Fibroblast of lung (primary cell): ENCODE data around the gene ST3GAL6.

ENCODE experiments used
- EZH2 ChIP-seq: IDR thresholded peaks from 2 replicates; pipeline ENCODE4 v1.5.1; 2012; ENCODE audit warnings: low read length, control low read depth, mild to moderate bottlenecking; ENCODE audit errors: missing control alignments
- TF ChIP-seq, protein P1 (sequence below), 2 donors: IDR thresholded peaks in 1 of 2; conservative IDR thresholded peaks in 1 of 2; 1 replicate in 1 of 2; 2 replicates in 1 of 2; pipeline ENCODE4 v1.5.1; 2011 to 2012; ENCODE audit warnings: low read length in 2 of 2, control low read depth in 1 of 2, inconsistent platforms in 1 of 2, low read depth in 1 of 2, mild to moderate bottlenecking in 1 of 2

DNA sequence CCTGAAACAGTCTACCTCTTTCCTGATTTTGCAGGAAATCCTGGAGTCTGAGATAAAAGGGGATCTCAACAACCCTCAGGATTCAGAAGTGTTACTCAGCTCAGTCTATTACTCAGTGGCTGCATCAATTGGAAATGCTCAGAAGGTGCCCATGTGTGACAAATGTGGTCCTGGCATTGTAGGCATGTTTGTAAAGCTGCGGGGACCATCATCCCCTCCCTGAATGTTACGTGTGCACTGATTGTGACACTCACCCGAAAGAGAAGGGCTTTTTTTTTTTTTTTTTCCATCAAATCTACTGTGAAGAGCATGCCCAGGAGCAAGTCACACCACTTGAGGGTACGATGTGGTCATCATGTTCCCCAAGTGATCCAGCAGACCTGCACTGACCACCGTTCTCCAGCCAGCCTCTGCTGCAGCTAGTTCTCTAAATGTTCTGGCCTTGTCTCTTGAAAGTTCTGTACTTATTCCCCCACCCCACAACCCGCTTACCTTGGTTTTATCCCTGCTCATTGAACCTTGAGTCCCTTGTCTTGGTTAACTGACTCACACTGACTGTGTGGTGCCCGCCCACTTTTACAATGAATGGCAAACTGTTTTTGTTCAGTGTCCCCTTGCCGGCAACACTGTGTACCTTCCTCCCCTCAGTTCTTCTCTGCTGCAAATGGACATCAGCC is 19.8 kb downstream of the ST3GAL6 start:
- TF ChIP-seq, protein P1, sequence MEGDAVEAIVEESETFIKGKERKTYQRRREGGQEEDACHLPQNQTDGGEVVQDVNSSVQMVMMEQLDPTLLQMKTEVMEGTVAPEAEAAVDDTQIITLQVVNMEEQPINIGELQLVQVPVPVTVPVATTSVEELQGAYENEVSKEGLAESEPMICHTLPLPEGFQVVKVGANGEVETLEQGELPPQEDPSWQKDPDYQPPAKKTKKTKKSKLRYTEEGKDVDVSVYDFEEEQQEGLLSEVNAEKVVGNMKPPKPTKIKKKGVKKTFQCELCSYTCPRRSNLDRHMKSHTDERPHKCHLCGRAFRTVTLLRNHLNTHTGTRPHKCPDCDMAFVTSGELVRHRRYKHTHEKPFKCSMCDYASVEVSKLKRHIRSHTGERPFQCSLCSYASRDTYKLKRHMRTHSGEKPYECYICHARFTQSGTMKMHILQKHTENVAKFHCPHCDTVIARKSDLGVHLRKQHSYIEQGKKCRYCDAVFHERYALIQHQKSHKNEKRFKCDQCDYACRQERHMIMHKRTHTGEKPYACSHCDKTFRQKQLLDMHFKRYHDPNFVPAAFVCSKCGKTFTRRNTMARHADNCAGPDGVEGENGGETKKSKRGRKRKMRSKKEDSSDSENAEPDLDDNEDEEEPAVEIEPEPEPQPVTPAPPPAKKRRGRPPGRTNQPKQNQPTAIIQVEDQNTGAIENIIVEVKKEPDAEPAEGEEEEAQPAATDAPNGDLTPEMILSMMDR (conservative IDR thresholded peaks at IDR 0.05 in 1 of 2, IDR thresholded peaks at IDR 0.05 in 1 of 2; ENCODE audit: low read depth in 1 of 2, low read length in 2 of 2), result no peak
- no peak for TF ChIP-seq EZH2
